ENCODE results near the gene CALHM1.

Gene CALHM1

DNA sequence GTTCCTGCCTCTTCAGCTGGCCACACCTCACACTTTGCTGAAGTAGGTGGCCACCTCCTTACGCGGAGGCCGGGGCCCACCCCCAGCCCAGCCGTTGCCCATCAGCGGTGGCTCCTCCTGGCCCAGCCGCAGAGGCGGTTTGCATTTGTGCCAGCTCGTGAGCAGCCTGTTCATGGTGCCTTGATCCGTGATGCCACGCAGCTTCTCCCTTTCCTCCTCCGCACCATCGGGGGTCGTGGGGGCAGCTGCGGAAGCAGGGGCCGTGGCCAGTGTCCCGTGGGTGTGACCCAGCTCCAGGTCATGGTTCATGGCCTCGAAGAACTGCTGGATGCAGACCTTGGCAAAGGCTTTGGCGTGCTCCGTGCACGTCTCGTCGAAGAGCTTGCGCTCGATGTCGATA, 3.5 kb downstream of the CALHM1 start:
- DNase-seq (ENCODE audit: low spot score), result no peak

DNA sequence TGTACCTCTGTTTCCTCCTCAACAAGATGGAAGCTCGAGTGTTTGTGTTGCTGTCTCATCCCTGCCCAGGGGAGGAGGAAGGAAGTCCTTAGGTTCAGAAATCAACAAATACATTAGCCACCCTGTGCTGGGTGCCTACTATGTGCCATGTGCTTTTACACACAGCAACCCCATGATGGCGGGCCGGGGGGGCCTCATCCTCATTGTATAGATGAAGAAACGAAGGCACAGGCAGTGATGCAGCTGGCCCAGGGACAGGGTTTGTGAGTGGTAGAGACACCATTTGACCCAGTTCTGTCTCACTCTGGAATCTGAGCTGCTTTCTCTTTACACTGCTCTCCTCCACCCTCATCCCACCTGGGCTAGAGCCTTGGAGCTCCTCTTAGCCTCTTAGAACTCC, 4.7 kb downstream of the CALHM1 start:
- no peak for DNase-seq (ENCODE audit: low spot score)

DNA sequence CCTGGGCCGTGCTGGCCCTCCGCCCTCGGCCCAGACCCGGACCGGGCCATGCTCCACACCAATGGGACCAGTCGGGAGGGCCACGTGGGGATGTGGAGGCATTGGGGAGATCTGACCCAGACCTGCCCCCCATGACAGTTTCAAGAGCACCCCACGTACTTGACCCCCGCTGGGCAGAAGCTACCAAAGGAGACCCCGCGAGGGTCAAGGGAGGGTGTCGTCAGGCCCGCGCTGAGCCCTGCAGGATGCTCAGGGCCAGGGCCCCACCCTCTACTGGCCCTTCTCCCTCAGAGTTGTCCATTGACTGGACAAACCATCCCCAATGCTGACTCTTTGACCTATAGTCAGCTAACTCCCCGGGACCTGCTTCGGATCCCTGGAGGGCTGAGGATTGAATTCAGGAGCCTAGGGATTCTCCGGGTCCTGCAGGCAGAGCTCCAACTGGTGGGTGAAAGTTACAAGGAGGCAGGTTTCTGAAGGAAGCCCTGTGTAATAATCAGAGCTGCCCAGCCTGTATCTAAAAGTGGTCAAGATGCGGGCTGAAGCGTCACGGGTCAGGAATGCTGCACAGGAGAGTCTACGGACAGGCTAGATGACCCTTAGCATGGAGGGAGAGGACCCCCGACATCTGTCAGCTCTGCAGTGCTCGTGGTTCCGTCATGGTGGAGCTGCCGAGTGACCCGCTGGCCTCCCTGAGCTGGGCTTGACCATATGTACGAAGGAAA, 6.0 kb downstream of the CALHM1 start:
- no peak for DNase-seq (ENCODE audit: low spot score)

DNA sequence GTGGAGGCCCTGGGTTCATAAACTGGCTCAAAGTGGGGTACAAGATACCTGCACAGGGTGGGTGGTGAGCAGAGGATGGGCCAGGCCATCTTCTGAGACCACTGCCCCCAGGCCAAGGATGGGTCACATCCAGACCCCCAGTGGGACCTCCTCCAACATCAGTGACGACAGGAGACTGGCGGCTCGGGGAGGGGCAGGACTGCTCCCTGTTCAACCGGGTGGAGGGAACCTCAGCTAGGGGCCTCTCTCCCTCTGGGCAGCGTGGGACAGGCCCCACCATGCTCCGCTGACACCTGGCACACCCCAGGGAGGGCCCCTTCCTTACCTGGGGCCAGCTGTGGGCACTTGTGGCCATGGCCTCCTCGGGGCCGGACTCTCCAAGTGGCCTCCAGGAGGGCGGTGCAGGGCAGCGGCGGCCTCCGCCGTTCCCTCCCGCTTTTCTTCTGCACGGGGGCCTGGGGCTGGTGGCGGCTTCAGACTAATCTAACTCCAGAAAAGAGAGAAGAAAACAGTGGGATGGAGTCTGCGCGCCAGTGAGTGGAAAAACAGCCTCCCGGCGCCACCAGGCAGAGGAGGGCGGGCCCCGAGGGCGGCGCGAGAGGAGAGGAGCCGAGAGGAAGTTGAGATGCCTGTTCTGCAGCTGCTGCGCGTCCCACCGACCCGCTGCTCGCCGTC, 6.7 kb downstream of the CALHM1 start, which contains the start of gene CALHM2:
Gene CALHM2, minus strand, starts transcription at position 540 of the 675 bp plus-strand sequence. CDS start 2,429 bp downstream, outside the sequence.
- peak; percentile 68 for DNase-seq (ENCODE audit: low spot score)

DNA sequence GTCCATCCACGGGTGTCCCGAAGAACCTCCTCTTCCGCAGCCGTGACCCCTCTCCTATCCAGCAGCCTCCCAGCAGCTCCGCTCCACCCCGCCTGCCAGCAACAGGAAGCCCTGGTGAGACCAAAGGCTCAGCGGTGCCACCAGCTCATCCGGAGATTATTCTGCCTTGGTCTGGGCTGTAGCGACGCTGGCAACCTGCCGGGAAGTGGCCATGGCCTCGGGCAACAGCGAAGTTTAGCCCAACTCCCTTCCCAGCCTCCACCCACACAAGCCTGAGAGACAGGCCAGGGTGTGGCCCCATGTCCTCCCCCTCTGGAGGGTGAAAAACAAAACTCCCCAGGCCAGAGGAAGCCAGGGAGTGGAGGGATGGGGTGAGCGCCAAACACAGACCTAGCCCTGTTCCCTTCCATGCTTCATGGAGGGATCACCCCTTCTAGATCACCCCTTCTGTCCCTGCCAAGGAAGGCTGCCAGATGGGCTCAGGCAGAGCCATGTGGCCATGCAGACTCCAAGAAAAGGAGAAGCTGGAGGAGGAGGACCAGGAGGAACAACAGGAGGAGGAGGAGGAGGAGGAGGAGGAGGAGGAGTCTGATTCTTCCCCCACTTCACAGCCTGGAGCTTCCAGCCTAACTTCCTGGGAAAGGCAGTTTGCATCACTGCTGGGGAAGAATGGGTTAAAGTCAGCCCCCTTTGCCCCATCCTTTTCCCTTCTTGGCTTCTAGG, 7.4 kb downstream of the CALHM1 start:
- peak; percentile 80 for DNase-seq (ENCODE audit: low spot score)

DNA sequence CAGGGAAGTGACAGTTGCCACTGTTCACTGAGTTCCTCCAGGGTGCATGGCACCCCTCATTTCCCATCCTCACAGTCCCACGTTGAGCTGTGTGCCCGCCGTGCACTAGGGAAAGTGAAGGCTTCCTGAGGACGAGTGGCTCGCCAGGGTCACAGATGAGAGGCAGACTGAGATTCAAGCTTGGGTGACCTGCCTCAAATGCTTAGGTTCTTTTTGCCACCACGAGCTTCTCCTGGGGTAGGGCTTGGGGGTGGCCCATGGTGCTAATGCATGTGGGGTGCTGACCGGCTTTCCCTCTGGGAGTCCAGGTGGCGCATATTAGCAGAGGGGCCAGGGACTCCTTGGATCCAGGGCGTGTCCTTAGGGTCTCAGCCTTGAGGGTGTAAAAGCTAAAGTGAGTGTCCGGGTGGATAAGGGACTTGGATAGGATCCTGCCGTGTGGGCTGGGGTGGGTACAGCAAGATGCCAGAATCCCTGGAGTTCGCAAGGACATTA, 8.5 kb downstream of the CALHM1 start:
- no peak for DNase-seq (ENCODE audit: low spot score)

DNA sequence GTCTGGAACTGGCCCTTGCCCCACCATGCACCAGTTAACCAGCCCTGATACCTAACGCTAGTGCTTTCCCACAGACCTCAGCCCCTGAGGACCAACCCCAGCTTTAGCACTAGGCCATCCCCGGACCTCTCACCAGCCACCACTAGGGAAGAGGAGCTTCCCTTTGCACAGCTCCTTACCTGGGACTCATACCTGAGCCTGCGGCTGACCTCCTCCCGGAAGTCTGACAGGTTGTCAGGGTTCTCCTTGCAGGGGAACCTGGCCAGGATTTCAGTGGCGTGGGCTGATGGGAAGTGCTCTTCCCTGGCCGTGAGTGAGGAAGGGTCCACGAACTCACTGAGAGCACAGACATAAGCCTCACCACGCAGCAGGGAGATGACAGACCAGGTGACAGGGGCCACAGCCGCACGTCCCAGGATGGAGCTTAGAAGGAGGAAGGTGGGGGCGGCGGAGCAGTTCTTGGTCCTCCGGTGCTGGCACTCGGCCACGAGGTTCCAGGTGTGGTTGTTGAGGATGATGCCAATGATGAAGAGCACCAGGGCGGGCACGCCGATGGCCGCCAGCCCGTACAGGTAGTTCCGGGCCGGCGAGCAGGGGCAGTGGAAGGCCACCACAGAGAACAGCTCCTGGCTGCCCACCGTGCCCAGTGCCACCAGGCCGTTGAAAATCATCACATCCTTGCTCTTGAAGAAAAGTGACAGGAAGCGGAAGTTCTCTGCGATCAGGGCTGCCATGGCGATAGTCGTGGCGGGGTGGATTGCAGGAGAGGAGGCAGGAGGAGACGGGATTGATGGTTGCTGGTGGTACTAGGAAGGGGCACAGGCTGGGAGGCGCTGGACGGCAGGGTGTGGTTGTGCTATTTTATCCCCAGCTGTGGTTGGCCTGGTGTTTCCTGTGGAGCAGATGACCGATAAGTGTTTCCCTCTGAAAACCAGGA, 9.2 kb downstream of the CALHM1 start:
- no peak for DNase-seq (ENCODE audit: low spot score)

DNA sequence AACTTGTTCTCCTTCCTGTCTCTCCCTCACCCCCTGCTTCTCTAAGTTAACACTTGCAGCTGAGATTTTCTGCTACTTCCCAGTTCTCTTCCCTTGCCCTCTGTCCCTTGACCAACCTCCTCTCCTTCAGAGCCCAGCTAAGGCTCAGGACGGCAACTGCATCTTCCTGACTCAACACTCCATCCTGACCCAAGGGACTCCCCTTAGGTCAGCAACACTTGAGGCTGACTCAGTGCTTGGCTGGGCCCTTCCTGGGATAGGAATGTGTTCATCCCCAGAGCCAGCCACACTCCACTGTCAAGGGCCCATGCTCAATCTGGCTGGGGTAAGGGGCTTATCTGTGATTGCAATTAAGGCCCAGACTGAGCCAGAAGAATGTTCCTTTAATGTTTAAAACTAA, 10.0 kb downstream of the CALHM1 start:
- no peak for DNase-seq (ENCODE audit: low spot score)

DNA sequence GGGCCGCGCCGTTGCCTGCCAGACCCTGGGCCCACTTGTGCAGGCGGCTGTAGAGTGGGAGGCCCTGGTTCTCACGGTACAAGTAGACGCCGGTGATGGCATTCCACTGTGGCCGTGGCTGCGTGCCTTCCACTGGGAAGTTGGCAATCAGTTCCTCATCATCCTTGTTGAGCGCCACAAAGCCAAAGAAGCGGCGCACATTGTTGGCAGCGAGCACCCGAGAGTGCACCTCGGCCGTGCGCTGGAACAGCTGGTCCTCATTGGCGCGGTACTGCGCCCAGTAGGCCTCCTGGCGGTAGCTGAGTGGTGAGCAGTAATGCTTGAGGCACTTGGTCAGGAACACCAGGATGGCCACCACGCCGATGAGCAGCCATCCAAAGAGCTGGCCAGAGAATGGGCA, 11.5 kb downstream of the CALHM1 start:
- DNase-seq (ENCODE audit: low spot score), result no peak

DNA sequence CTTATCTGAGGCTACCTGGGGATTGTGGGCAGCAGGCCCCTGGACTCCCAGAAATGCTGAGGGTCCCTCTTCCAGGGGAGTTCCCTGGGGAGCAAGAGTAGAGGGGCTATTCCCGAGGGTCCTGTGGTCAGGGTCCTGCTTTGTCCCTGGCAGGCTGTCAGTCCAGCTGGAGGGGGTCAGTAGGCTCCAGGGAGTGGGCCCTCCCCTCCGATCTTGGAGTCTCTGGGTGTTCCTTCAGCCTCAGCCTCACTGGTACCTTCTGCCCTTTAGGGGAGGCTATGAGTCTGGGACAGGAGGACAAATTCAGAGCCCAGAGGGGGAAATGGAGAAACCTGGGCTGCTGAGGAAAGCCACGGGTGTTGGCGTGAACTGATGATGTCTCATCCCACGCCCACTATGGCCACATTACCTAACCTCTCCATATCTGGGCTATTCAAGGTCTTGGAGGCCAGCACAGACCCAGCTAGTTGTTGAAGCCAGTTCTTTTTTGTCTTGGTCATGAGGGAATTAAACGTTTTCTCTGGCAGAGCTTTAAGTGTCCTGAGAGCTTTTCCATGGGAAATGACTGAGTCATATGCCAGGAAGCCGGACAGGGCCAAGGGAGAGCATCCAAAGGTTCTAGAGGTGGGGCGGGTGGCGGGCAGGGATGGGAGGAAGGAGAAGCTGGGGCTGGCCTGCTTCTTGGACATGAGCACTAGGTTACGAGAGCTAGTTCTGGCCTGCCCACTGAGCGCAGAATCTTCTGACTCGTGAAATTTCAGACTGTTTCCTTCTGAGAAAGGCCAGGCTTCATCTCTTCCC, 12.7 kb downstream of the CALHM1 start:
- no peak for DNase-seq (ENCODE audit: low spot score)

DNA sequence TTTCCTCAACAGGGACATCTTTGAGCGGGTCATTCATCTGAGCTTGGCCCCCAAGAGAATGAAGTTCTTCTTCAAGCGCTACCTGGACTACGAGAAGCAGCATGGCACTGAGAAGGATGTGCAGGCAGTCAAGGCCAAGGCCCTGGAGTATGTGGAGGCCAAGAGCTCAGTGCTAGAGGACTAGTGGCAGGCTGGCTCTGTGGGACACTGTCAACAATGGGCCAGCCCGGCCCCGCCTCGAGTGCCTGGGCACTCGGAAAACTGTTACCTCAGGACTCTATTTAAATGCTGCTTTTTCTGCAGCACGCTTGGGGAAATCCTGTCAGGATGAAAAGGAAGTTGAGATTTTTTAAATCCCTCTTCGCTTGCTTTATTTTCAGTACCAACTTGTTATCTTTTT, 13.3 kb downstream of the CALHM1 start:
- no peak for DNase-seq (ENCODE audit: low spot score)

DNA sequence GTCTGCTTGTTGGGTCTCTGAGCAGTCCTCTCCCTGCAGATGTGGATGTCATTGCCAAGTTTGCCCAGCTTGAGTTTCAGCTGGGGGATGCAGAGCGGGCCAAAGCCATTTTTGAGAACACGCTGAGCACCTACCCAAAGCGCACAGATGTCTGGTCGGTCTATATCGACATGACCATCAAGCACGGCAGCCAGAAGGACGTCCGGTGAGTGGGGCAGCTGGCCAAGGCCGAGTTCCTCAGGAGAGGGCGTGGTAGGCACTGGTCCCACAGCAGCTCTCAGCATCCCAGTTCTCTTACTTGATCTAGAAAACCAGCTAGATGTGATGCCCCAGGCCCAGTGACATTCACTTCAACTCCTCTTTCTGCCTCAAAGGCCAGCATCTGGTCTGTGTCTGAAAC, 14.2 kb downstream of the CALHM1 start:
- no peak for DNase-seq (ENCODE audit: low spot score)

DNA sequence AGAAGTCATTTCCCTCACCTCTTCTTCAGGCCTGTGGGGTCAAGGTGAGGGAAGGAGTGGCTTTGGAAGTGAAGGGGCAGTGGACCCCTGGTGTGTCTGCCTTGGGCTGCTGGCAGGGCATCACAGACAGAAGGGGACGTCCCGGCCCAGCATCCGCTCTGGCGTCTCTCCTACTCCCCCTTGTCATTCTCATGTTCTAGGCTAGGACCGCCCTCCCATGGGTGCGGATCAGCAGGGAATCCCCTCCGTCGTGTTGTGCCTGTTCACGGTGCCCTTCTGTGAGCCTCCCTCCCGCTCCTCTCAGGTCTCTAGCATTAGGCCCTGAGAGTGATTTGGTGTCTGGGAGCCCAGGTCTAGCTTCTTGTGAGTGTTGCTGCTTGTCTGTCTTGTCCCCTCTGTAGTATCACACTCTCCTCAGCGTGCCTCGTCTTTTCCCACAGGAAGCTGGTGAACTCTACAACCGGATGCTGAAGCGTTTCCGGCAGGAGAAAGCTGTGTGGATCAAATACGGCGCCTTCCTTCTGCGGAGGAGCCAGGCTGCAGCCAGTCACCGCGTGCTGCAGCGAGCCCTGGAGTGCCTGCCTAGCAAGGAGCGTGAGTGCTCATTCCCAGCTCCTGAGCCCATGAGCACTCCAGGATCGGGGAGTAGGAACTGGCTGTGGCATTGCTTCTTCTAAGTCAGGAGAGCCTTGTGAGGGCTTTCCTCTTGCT, 15.1 kb downstream of the CALHM1 start:
- no peak for DNase-seq (ENCODE audit: low spot score)

DNA sequence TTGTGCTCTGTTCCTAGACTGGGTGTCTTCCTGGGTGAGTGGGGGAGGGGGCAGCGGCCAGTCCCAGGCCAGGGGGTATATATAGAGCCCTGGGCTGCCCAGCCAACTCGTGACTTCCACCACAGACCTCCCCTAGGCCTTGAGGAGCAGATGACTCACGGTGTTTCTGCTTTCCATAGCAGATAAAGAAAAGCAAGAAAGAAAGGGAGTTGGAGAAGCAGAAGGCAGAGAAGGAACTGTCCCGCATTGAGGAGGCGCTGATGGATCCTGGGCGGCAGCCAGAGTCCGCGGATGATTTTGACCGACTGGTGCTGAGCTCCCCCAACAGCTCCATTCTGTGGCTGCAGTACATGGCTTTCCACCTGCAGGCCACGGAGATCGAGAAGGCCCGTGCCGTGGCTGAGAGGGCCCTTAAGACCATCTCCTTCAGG, 16.7 kb downstream of the CALHM1 start:
- DNase-seq (ENCODE audit: low spot score), result no peak

DNA sequence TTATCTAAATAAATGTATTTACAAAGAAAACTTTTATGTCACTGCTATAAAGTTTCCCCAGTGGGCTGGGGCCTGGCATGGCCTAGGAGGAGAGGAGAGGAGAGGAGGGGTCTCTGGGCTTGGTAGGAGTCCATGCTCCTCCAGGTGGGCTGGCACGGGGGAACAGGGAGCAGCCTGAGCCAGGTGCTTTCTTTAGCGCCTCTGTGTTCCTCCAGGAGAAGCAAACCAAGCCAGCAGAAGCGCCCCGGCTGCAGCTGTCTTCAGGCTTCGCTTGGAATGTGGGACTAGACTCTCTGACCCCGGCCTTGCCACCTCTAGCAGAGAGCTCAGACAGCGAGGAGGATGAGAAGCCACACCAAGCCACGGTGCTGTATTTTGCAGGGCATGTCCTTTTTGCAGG, 17.1 kb downstream of the CALHM1 start:
- no peak for DNase-seq (ENCODE audit: low spot score)

DNA sequence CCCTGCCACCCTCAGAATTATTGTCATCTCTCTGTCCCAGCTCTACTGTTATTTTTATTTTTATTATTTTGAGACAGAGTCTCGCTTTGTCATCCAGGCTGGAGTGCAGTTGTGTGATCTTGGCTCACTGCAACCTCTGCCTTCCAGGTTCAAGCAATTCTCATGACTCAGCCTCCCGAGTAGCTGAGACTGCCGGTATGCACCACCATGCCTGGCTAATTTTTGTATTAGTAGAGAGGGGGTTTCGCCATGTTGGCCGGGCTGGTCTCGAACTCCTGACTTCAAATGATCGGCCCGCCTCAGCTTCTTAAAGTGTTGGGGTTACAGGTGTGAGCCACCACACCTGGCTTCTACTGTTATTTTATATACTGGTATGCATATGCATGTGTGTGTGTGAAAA, 17.5 kb downstream of the CALHM1 start:
- DNase-seq (ENCODE audit: low spot score), result no peak

DNA sequence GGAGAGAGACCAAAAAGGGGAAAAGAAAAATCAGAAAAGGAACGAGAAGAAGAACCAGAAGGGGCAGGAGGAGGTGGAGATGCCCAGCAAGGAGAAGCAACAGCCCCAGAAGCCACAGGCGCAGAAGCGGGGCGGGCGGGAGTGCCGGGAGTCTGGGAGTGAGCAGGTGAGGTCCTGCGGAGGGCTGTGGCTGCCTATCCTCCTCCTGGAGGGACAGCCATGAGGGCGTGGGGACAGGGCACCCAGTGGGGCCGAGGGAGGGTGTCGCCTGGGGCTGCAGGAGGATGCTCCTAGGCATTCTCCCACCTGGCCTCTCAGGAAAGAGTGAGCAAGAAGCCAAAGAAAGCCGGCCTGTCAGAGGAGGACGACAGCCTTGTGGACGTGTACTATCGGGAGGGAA, 18.3 kb downstream of the CALHM1 start:
- DNase-seq (ENCODE audit: low spot score), result no peak

DNA sequence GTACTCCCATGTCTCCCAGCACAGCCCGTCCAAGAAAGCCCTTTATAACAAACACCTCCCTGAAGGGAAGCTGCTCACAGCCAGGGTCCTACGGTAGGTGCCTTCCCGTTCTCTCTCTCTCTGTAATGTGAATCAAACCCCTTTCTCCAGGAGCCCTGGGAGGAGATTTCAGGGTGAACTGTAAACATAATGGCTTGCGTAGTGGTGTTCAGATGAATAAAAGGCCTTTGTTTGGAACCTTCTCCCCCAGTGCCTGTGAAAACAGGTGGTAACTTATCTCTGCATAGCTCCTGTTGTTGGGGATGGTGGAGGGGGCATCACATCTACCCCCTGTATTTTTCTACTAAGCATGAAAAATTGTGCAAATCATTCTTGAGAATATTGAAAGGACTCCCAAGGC, 18.9 kb downstream of the CALHM1 start:
- DNase-seq (ENCODE audit: low spot score), result no peak

DNA sequence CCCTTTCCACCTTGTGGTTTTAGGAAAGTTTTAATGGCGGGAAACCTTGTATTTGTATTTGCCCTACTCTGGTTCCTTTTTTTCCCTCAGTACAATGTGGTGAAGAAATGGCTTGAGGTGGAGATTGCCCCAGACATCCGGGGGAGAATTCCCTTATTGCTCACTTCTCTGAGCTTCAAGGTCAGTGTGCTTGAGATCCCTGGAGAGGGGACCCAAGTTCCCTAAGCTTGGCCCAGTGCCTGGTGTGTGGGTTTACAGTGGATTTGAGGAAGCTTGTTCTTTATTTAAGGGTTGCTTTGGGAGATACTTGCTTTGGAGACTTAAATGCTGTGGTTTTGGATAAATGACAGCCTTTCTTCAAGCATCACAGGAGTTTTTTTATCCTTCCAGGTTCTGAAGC, 24.8 kb downstream of the CALHM1 start:
- no peak for DNase-seq (ENCODE audit: low spot score)

DNA sequence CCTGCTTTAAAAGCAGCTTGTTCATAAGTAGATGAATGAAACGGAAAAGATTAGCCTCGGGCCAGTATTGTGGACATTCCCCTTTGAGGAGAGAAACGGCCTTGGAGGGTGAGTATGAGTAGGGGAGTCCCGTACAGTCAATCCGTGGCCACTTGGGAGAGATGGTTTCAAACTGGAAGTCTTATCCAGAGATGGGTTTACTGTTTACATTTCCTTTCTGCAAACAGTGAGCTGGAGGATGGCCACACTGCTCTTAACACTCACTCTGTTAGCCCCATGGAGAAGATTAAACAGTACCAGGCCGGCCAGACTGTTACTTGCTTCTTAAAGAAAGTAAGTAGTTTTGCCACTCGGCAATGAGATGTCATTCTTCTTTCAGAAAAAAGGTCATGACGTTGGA, 26.8 kb downstream of the CALHM1 start:
- no peak for DNase-seq (ENCODE audit: low spot score)
